Measurements from ENCODE around the gene CIP2A. TPM values are rescaled to one million over a fixed set of nuclear protein-coding genes. Genes with fewer than 3 reads are reported as not detected.

The CIP2A gene
- total RNA-seq, 1 donor from 2014 or later, result 66.5 TPM

- DNase-seq (ENCODE audit: low spot score), result no peak
- TF ChIP-seq EZH2phosphoT487 (IDR thresholded peaks at IDR 0.05) (no peak), CTCF (IDR thresholded peaks at IDR 0.05) (no peak), EZH2 (IDR thresholded peaks at IDR 0.05) (no peak)
- peaks cover 3% of the 10 kb centered on the region for H3F3A ChIP-seq (ENCODE audit: low read depth)
Measured at GRCh38 chr3:108538083-108538482, 51.2 kb downstream of the CIP2A start.

DNA sequence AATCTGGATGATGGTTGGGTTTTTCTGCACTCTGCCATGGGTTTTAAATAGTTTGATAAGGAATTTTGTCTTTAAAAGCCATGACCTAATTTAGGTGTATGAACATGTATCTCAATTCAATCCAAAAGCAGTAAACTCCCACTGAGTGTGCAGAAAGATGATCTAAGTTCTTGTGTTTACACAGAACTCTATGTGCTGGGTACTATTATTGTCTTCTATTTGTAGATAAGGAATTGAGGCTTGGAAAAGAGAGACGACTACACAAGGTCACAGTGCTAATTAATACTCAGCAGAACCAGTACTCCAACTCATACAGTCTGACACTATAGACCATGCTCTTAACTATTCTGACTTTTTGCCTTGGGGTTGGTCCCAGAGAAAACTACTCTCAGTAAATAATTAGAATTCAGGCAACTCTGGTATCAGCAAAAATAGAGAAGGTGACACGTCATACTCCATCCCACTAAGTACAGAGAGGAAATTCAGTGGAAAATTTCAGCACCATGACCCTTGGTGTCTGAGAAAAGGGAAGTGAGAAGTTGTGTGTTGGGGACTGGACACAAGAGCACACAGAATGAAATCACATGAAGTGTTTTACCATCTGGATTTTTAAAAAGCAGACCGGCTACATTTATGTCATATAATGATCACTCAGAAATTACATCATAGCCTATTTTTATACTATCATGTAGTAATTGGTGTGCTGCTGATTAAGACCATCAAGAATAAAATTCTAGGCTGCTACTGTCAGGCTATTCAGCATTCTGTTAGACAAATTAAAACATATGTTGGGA is 60.6 kb downstream of the CIP2A start:
- no peak overlapping the region for H2AFZ ChIP-seq (replicated peaks)
- no peak for TF ChIP-seq CTCF (IDR thresholded peaks at IDR 0.05)
- no peak for TF ChIP-seq EZH2 (IDR thresholded peaks at IDR 0.05)
- TF ChIP-seq EZH2phosphoT487 (IDR thresholded peaks at IDR 0.05), result no peak
- H3K27me3 ChIP-seq, result no peaks in the 10 kb centered on the region
- no peak overlapping the region for H3K4me2 ChIP-seq
- no peaks in the 10 kb centered on the region for H3K9me3 ChIP-seq (ENCODE audit: low read depth)
- H4K20me1 ChIP-seq (ENCODE audit: low read depth), result no peaks in the 10 kb centered on the region
- Mint-ChIP-seq H3K4me1 (peaks cover 17% of the 10 kb centered on the region), H3K9me3 (peaks cover 2% of the 10 kb centered on the region), H3K27ac (no peak overlapping the region), H3K4me3 (no peak overlapping the region), H3K27me3 (ENCODE audit: insufficient read depth, low read depth) (peaks cover 4% of the 10 kb centered on the region), H3K36me3 (no peaks in the 10 kb centered on the region)
- DNase-seq (ENCODE audit: low spot score), result no peak
- peaks cover 5% of the 10 kb centered on the region for H3F3A ChIP-seq (ENCODE audit: low read depth)
- peaks cover 35% of the 10 kb centered on the region for H3K4me1 ChIP-seq
- no peaks in the 10 kb centered on the region for H3K79me2 ChIP-seq (ENCODE audit: low read depth)
- no peak overlapping the region for H3K9ac ChIP-seq
- no peak overlapping the region for H3K4me3 ChIP-seq
- H3K36me3 ChIP-seq, result no peaks in the 10 kb centered on the region
- H3K27ac ChIP-seq, result no peak overlapping the region

More at GRCh38 chr3:108538083-108538482, 51.2 kb downstream of the CIP2A start:
- Histone ChIP-seq H3K4me3 (no peak overlapping the region), H3K9ac (no peak overlapping the region), H3K27ac (no peak overlapping the region), H3K36me3 (peaks cover 3% of the 10 kb centered on the region), H4K20me1 (ENCODE audit: low read depth) (no peaks in the 10 kb centered on the region), H2AFZ (replicated peaks) (no peak overlapping the region), H3K9me3 (ENCODE audit: low read depth) (no peaks in the 10 kb centered on the region), H3K27me3 (no peaks in the 10 kb centered on the region), H3K4me1 (no peaks in the 10 kb centered on the region), H3K4me2 (no peak overlapping the region), H3K79me2 (ENCODE audit: low read depth) (no peaks in the 10 kb centered on the region)
- Mint-ChIP-seq H3K9me3 (no peaks in the 10 kb centered on the region), H3K4me1 (no peaks in the 10 kb centered on the region), H3K4me3 (no peak overlapping the region), H3K27ac (no peak overlapping the region), H3K36me3 (peaks cover 5% of the 10 kb centered on the region), H3K27me3 (ENCODE audit: insufficient read depth, low read depth) (no peaks in the 10 kb centered on the region)

DNA sequence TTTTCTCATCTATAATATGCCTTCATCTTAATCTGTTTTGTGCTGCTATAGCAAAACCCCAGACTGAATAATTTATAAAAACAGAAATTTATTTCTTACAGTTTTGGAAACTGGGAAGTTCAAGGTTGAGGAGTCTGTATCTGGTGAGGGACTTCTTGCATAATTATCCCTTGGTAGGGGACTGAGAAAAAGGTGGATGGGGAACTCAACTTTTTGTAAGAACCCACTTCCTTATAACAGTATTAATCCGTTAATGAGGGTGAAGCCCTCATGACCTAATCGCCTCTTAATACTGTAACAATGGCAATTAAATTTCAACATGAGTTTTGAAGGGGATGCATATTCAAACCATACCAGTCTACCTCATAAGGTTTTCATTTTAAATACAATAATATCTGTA is 61.4 kb downstream of the CIP2A start:
- no peak overlapping the region for H3K27ac ChIP-seq
- no peaks in the 10 kb centered on the region for H4K20me1 ChIP-seq (ENCODE audit: low read depth)
- no peaks in the 10 kb centered on the region for H3K36me3 ChIP-seq
- no peak overlapping the region for H3K4me3 Mint-ChIP-seq
- H3K9me3 ChIP-seq (ENCODE audit: low read depth), result no peaks in the 10 kb centered on the region
- TF ChIP-seq EZH2phosphoT487 (IDR thresholded peaks at IDR 0.05) (no peak), EZH2 (IDR thresholded peaks at IDR 0.05) (no peak), CTCF (IDR thresholded peaks at IDR 0.05) (no peak)
- H3K9me3 Mint-ChIP-seq, result peaks cover 2% of the 10 kb centered on the region
- no peaks in the 10 kb centered on the region for H3K27me3 ChIP-seq
- H3K9ac ChIP-seq, result no peak overlapping the region
- peaks cover 17% of the 10 kb centered on the region for H3K4me1 Mint-ChIP-seq
- DNase-seq (ENCODE audit: low spot score), result no peak
- H3F3A ChIP-seq (ENCODE audit: low read depth), result peaks cover 5% of the 10 kb centered on the region
- H2AFZ ChIP-seq (replicated peaks), result no peak overlapping the region
- H3K27ac Mint-ChIP-seq, result no peak overlapping the region
- peak overlapping the region; percentile 29 for H3K4me2 ChIP-seq
- H3K27me3 Mint-ChIP-seq (ENCODE audit: insufficient read depth, low read depth), result peaks cover 4% of the 10 kb centered on the region
- no peaks in the 10 kb centered on the region for H3K79me2 ChIP-seq (ENCODE audit: low read depth)
- H3K36me3 Mint-ChIP-seq, result no peaks in the 10 kb centered on the region
- H3K4me1 ChIP-seq, result peaks cover 35% of the 10 kb centered on the region
- H3K4me3 ChIP-seq, result no peak overlapping the region
